ENCODE data around the gene TSPAN18.

Gene TSPAN18

GRCh38 chr11:44978274-44978960 is 251.7 kb downstream of the TSPAN18 start:
- no peak for DNase-seq (ENCODE audit: low spot score)

- DNase-seq (ENCODE audit: low spot score): no peak
Measured at GRCh38 chr11:44978961-44979331, 252.2 kb downstream of the TSPAN18 start.

GRCh38 chr11:44979543-44980399 is 253.0 kb downstream of the TSPAN18 start:
- DNase-seq (ENCODE audit: low spot score): no peak

- DNase-seq (ENCODE audit: low spot score): no peak
Measured at GRCh38 chr11:44980533-44981427, 254.0 kb downstream of the TSPAN18 start.

Data from SK-N-DZ (cell line).